AG04450 (cell line): ENCODE measurements around the gene GRM4. TPM values are rescaled to one million over a fixed set of nuclear protein-coding genes. Genes with fewer than 3 reads are reported as not detected.

ENCODE experiments used
- CTCF ChIA-PET: fragments of 300-600, 350-600 bp; formaldehyde crosslinking; extraction: SDS; loops from one replicate; lab custom pipeline; 2022; ENCODE audit warnings: antibody characterized with exemption, inconsistent platforms; lab: Charles Lee
- POLR2A ChIA-PET: fragments of 350-600 bp; formaldehyde crosslinking; extraction: SDS; loops from one replicate; lab custom pipeline; 2021; ENCODE audit warnings: antibody characterized with exemption, inconsistent platforms; lab: Yijun Ruan, JAX
- DNase-seq: peaks from one replicate; pipeline ENCODE4 v3.0.0-alpha.2; 2011; ENCODE audit warnings: low read depth, low spot score
- H3K27ac ChIP-seq: one replicate; pipeline ENCODE4 v1.5.1; 2012; ENCODE audit warnings: low read depth, low read length, control low read depth
- H3K27me3 ChIP-seq: one replicate; pipeline ENCODE4 v1.6.0; 2012; ENCODE audit warnings: low read length; ENCODE audit not compliant: control insufficient read depth, insufficient read depth
- H3K4me3 ChIP-seq: 2 replicates; pipeline ENCODE4 v1.5.1; 2011; ENCODE audit warnings: mild to moderate bottlenecking, low read depth, low read length, control low read depth
- H3K9me3 ChIP-seq: 2 replicates; pipeline ENCODE4 v1.5.1; 2012; ENCODE audit warnings: low read length; ENCODE audit not compliant: control insufficient read depth, insufficient read depth
- polyA plus RNA-seq: library from polyadenylated mRNA; depleted of rRNA; stranded (reverse); fragments of >200 nt; gene quantifications from 2 replicates; pipeline ENCODE4 v1.2.3, GENCODE V29; 2011
- TF ChIP-seq, protein P1 (sequence below): IDR thresholded peaks from 2 replicates; pipeline ENCODE4 v1.5.1; 2011; ENCODE audit warnings: low read depth, low read length, control low read depth, inconsistent platforms

The GRM4 gene
- polyA plus RNA-seq, 1 experiment = not detected

DNA sequence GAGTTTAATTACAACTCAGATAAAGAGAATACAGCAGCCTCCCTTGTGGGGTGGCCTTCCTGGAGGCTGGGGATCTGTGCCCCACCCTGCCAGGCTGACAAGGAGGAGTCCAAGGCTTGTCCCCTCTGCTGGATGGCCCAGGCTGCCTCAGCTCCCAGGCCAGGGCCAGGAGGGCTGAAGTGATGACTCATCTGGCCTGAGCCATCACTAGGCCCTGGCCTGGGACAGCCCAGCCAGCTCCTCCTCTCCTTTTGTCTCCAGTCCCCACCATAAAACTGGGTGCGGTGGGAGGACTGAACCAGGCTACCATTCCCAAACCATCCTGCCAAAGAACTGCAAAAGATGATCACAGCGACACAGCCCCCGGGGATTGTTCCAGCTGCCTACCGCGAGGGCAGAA, 15.0 kb downstream of the GRM4 start:
- ChIA-PET CTCF (no interaction called here), POLR2A (no interaction called here)
- Histone ChIP-seq H3K27ac (no peak overlapping the region), H3K27me3 (peaks cover 15% of the 10 kb centered on the region), H3K4me3 (no peak overlapping the region), H3K9me3 (no peaks in the 10 kb centered on the region; the same call in 1 of the 2 replicates)
- TF ChIP-seq, protein P1, sequence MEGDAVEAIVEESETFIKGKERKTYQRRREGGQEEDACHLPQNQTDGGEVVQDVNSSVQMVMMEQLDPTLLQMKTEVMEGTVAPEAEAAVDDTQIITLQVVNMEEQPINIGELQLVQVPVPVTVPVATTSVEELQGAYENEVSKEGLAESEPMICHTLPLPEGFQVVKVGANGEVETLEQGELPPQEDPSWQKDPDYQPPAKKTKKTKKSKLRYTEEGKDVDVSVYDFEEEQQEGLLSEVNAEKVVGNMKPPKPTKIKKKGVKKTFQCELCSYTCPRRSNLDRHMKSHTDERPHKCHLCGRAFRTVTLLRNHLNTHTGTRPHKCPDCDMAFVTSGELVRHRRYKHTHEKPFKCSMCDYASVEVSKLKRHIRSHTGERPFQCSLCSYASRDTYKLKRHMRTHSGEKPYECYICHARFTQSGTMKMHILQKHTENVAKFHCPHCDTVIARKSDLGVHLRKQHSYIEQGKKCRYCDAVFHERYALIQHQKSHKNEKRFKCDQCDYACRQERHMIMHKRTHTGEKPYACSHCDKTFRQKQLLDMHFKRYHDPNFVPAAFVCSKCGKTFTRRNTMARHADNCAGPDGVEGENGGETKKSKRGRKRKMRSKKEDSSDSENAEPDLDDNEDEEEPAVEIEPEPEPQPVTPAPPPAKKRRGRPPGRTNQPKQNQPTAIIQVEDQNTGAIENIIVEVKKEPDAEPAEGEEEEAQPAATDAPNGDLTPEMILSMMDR = no peak
- no peak for DNase-seq

DNA sequence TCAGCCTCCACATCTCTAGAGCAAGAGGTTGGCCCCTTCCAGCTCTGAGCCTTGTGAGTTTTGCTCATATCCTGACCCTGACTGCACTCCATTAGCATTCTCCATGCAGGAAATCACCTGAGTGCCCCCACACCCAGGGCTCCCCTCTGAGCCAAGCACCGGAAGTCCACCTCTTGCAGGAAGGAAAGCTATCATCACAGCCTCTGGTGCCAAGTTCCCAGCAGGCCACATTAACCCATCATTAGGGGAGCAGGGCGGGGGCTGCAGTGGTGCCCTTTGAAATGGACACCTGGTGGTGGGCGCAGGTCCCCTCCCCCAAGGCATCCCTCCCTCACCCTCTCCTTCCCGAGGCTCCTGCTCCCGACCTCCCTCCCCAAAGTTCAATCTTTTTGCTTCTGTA, 16.1 kb downstream of the GRM4 start:
- POLR2A ChIA-PET = no interaction called here
- CTCF ChIA-PET = no interaction called here
- no peak overlapping the region for H3K4me3 ChIP-seq
- H3K27me3 ChIP-seq = peaks cover 7% of the 10 kb centered on the region
- DNase-seq = no peak
- H3K27ac ChIP-seq = no peak overlapping the region
- TF ChIP-seq, protein P1 = no peak
- no peaks in the 10 kb centered on the region; the same call in 1 of the 2 replicates for H3K9me3 ChIP-seq

DNA sequence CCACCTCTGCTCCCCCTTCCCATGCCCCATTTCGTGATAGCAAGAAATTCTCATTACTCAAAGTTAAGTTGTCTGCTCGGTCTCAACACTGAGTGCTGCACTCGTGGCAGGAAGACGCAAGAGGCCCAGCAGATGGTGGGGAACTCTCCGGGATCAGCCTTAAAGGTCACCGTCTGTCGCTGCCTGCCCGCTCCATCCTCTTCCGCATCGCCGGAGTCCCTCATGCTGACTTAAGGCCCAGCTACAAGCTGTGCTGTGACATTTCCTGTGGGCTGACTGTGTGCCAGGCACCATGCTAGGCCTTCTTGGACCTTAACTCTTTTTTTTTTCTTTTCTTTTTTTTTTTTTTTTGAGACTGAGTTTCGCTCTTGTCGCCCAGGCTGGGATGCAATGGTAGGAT, 17.8 kb downstream of the GRM4 start:
- Histone ChIP-seq H3K27ac (no peak overlapping the region), H3K4me3 (no peak overlapping the region), H3K9me3 (no peaks in the 10 kb centered on the region; the same call in 1 of the 2 replicates), H3K27me3 (peaks cover 3% of the 10 kb centered on the region)
- DNase-seq = no peak
- TF ChIP-seq, protein P1 = no peak
- POLR2A ChIA-PET = no interaction called here
- CTCF ChIA-PET = interaction anchor here (0.7 kb wide), 1 partner anchor 1047 kb away, joined by 3 read pairs; no protein-coding TSS in a partner anchor

DNA sequence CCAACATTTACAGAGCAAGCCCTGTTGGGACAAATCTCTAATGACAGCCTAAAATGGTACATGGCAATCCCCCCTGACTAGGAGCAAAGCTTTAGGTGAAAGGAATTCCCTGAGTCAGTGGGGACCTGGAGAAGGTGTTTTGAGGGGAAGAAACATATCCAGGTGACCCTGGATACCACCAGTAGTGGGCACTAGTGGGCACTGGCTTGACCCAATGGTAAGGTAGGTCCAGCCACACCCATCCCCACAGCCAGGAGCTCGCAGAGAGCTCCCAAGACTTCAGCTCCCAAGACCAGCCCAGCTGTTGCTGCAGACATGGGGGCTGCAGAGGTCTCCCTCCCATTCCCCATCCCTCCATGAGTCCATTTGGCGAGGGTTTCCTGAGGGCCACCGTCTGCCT, 19.5 kb downstream of the GRM4 start:
- CTCF ChIA-PET = no interaction called here
- H3K27ac ChIP-seq = no peak overlapping the region
- POLR2A ChIA-PET = no interaction called here

DNA sequence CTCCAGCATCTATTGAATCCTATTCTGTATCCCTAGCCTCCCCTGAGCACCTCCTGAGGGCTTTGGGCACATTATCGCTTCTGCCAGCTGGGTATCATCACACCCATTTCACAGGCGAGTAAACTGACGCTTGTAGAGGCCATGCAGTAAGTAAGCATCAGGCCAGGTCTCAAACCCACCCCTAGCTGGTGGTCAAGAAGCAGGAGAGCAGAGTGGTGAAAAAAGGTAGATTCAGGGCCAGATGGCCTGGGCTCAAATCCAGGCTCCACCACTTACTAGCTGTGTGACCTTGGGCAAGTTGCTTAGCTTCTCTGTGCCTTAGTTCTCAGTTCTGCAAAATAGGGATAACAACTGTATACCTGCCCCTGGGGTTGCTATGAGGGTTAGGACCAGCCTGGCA, 19.9 kb downstream of the GRM4 start:
- DNase-seq = no peak
- POLR2A ChIA-PET = no interaction called here
- Histone ChIP-seq H3K9me3 (no peaks in the 10 kb centered on the region), H3K27me3 (peaks cover 10% of the 10 kb centered on the region), H3K27ac (no peak overlapping the region), H3K4me3 (no peak overlapping the region)
- TF ChIP-seq, protein P1 = no peak
- CTCF ChIA-PET = no interaction called here

More for the DNA sequence above, 19.5 kb downstream of the GRM4 start:
- Histone ChIP-seq H3K9me3 (no peaks in the 10 kb centered on the region), H3K4me3 (no peak overlapping the region), H3K27me3 (peaks cover 9% of the 10 kb centered on the region)
- TF ChIP-seq, protein P1 = no peak
- no peak for DNase-seq
